GM12892 (cell line): Measurements from ENCODE around the gene KDM7A.
"Not testable (repeated sequence)": the region's sequence is repeated elsewhere in the genome, so short reads cannot be mapped to it uniquely, and the experiment has no call there.

Experiments used
- DNase-seq: peaks from one replicate; pipeline ENCODE4 v3.0.0; 2011; ENCODE audit not compliant: insufficient read length
- FAIRE-seq: peaks from 2 replicates; lab custom pipeline; 2011; peaks lifted over from hg19 to GRCh38; lab: Jason Lieb, UNC
- POLR2A ChIP-seq: IDR thresholded peaks from 2 replicates; pipeline ENCODE4 v1.6.1; 2011; ENCODE audit warnings: low read depth, low read length, control low read depth
- POLR2AphosphoS5 ChIP-seq: IDR thresholded peaks from 2 replicates; pipeline ENCODE4 v1.6.1; 2011; ENCODE audit warnings: low read depth, low read length, control low read depth
- TAF1 ChIP-seq: IDR thresholded peaks from 2 replicates; pipeline ENCODE4 v1.6.1; 2011; ENCODE audit warnings: low read depth, mild to moderate bottlenecking, control low read depth, low read length, borderline replicate concordance

The KDM7A gene

DNA sequence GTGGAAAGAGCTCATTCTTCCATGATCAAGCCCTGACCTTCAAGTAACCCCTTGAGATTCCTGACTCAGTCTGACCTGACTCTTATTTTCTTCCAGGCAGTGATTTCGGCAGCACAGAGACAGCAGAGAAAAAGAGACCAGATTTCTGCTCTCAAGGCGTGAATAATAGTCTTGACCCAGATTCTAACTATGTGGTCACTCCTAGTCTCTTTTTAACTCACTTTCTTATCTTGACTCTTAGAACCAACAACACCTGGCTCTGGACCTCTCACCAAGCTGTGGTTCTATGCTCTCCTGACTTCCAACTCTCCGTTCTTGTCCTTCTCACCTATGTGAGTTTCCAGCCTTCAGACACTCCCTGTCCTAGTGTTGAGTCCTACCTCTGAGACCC, 36.9 kb upstream of the KDM7A start:
- TF ChIP-seq TAF1: no peak
- TF ChIP-seq POLR2A: no peak
- no peak for TF ChIP-seq POLR2AphosphoS5

DNA sequence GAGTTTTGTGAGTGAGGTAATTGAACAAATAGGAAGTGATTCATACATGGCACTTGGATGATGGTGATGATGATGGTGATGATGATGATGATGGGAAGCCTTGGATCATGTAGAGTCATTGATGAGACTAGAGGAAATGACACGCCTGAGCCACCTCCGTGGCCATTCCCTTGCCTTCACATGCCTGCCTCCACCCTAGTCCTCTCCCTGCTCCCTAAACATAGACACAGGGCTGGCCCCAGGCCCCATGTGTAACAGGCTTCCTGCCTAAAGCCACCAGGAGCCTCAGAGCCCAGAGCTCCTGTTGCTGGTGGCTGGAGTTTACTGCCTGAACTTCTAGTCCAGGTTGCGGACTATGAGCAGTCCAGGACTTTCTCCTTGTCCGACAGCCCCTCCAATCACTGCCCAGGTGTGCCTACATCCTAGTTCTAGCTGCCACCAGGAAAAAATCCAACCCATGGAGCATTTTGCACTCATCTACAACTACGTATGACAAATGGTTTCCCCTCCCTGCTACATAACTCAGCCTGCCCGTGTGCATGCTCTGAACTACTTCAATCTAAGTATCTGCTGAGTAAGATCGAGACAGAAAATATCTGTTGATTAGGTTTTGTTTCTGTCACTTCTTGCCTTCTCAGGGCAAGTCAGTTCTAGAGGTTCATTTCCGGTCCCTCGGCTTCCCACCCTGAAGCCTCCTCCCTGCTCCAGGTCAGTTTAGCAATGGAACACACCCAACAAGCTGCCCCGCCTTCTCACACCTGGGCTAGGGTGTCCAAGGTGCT, 35.5 kb upstream of the KDM7A start:
- DNase-seq (no peak), FAIRE-seq (peak; percentile 84)
- TF ChIP-seq TAF1: no peak
- no peak for TF ChIP-seq POLR2AphosphoS5
- TF ChIP-seq POLR2A: no peak

More for the DNA sequence above, 36.9 kb upstream of the KDM7A start:
- DNase-seq (no peak), FAIRE-seq (peak; percentile 58)

DNA sequence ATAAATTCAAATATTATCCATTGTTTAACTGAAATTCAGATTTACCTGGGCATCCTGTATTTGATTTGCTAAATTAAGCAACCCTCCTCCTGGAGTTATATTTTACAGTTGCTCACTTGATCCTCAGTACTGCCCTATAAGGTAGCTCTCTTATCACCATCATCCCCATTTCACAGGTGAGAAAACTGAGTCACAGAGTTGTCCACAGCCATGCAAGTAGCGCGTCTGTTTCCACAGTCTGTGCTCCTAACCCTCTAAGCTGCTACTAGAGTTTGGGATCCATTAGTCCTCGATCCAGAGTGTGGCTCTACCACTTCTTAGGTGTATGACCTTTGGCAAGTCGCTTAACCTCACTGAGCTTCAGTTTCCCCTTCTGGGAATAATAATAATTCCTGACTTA, 34.9 kb upstream of the KDM7A start:
- FAIRE-seq (no peak), DNase-seq (no peak)
- no peak for TF ChIP-seq TAF1
- no peak for TF ChIP-seq POLR2AphosphoS5
- no peak for TF ChIP-seq POLR2A

DNA sequence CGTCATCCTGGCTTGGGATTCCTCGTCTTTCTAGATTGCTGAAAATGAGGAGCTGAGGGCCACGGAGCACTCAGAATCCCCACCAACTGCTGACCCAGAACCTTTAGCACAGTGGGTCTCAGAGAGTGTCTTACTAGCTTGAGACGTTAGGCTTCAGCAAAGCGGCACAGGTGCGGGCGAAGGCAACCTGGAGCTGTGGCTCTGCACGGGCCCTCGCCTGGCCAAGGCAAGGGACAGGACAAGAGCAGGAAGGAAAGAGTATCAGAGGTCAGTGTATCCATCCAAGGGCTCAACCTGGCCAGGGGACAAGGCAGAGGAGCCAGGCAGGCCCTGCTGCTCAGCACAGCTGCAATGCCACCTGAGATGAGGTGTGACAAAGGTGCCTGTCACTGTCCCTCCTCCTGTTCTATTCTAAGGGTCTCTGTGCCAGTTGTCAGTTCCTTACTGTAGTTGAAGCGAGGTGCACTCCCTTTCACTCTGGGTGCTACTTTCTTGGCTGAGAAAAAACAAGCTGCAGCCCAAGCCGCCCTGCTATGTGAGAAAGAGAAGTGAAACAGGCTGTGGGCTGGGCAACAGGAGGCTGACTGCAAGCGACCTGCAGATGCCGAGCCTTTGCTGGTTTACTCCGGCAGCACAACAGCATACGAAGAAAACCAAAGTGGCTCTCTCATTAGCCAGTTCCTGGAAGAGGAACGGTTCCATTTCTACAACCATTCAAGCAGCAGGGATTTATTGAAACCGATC, 33.3 kb upstream of the KDM7A start:
- FAIRE-seq (peak; percentile 91), DNase-seq (no peak)
- TF ChIP-seq POLR2A (no peak), TAF1 (no peak), POLR2AphosphoS5 (no peak)

DNA sequence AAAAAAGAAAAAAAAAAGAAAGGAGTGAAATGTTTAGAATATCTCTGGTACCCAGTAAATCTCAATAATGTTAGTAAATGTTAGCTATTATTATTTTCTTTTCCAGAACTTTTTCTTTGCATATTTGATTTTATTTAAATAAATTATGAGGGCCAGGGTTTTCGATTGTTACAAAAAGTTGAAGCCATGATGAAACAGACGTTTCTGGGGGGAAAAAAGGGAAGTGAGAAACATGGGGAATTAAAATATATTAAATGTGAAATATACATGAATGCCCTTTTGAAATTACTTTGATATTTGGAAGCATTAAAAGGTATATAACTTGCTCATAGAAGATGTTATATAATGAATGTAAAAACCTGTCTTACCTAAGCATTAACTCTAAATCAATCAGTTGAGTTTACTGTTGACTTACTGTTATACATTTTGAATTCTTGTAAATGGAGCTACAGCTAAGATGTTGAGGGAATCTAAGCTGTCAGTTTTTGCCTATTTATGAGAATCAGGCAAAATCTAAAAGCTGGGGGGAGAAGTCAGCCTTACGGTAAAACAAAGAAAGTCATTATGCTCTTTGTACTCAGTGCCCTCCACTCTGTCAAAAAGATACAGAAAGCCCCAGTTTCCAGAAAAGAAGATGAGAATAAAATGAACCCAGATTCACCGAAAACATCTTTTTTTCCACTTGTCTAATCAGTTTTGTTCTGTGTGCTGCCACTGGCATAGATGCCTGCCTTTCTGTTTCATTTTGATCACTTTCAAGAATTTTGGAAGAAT, 30.0 kb upstream of the KDM7A start:
- FAIRE-seq (no peak), DNase-seq (no peak)
- TF ChIP-seq POLR2A: no peak
- no peak for TF ChIP-seq TAF1
- TF ChIP-seq POLR2AphosphoS5: no peak

DNA sequence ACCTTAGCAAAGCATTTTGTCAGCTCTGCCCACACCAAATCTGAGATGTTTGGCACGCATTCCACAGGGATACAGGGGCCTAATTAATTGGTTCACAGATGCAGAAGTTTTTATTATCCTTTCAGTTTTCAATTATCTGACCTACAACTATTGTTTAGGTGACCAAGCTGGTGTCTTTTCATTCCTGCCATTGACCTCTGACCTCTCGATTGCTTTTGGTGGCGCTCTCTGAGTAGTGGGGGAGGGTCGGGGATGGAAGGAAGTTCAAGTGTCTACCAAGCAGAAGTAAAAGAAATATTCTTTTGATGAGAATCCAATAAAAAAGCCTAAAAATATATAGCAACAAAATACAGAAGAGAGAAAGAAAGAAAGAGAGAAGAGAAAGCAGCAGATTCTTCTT, 28.8 kb upstream of the KDM7A start:
- DNase-seq (no peak), FAIRE-seq (no peak)
- TF ChIP-seq POLR2A (no peak), TAF1 (no peak), POLR2AphosphoS5 (no peak)

DNA sequence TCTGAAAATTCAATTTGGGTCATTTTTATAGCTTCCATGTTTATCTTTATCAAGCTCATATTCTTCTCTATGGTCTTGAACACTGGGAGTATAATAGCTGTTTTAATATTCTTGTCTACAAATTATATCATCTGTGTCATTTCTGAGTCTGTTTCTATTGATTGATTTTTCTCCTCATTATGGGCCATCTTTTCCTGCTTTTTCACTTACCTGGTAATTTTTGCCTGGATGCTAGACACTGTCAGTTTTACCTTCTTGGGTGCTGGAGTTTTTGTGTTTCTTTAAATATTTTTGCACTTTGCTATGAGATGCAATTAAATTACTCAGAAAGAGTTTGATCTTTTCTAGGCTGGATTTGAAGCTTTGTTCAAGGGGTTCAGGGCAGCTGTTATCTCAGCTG, 26.8 kb upstream of the KDM7A start:
- no peak for DNase-seq
- no peak for FAIRE-seq
- TF ChIP-seq POLR2AphosphoS5: no peak
- no peak for TF ChIP-seq TAF1
- no peak for TF ChIP-seq POLR2A

DNA sequence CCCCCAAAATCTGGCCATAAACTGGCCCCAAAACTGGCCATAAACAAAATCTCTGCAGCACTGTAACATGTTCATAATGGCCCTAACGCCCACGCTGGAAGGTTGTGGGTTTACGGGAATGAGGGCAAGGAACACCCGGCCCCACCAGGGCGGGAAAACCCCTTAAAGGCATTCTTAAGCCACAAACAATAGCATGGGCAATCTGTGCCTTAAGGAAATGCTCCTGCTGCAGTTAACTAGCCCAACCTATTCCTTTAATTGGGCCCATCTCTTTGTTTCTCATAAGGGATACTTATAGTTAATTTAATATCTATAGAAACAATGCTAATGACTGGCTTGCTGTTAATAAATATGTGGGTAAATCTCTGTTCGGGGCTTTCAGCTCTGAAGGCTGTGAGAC, 26.2 kb upstream of the KDM7A start:
- not testable (repeated sequence) for FAIRE-seq, DNase-seq

DNA sequence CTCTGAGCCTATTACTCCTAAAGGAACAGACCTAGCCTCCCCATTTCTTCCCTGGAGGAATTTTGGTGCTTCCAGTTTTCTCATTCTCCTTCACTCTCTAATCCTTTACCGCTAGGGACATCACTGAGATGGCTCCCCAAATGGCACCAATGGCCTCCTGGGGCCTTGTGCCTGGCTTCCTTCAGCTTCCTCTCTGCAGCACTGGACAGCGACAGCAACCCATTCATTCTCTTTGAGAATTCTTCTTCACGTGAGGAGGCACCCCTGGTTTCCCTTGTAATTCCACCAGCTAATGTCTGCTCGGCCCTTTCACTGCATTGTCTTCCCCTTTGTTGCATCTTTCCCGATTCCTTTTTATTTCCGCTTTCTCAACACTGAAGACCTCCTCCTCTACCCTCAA, 24.6 kb upstream of the KDM7A start:
- FAIRE-seq: no peak
- no peak for TF ChIP-seq TAF1
- TF ChIP-seq POLR2AphosphoS5: no peak
- TF ChIP-seq POLR2A: no peak
- no peak for DNase-seq

DNA sequence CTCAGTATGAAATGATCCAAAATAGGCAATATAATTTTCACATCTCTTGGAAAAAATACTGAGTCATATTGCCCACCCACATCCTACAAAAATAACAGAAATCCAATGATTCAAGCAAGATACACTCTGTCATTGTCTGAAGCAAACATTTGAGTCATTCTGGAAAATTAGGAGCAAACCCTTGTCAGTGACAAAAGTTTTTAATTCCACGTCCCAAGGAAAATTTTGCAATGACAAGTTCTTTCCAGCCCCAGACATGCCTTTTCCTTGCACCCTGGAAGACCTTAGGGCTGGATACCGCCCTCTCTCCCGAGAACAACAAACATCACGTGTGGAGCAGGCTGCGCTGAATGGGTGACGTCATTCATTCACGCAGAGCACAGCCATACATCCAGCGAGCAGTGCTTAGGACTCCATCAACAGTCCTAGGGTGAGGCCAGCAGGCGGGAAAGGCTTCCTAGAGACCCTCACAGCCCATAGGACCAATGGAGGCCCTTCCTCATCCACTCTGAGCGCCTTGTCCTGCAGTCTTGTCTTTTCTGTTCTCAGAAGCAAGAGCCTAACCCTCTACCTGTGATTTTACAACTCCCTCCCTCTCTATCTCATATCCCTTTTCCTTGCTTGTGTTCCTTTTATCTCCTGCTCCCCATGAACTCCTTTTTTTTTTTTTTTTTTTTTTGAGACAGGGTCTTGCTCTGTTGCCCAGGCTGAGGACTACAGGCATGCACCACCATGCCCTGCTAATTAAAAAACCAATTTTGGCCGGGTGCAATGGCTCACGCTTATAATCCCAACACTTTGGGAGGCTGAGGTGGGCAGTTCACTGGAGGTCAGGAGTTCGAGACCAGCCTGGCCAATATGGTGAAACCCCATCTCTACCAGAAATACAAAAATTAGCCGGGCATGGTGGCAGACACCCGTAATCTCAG, 23.5 kb upstream of the KDM7A start:
- TF ChIP-seq POLR2A (no peak), TAF1 (no peak), POLR2AphosphoS5 (no peak)
- FAIRE-seq (no peak), DNase-seq (no peak)

DNA sequence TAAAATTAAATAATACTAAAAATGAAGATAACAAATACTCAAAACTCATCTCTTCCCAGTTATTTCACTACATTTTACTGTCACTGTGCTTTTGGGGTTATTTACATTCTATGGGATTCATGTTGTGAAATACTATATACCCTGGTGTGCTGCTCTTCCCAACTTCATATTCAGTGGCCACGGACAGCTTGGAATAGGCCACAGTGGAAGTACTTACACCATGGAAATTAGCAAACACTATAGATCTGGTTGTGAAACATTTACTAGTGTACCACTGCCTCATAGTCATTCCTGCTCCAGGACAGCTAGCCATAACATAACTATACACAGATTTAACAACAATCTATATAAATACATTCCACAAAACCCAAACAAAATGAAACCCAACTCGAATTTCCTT, 21.2 kb upstream of the KDM7A start:
- DNase-seq: no peak
- FAIRE-seq: no peak
- TF ChIP-seq POLR2AphosphoS5 (no peak), POLR2A (no peak), TAF1 (no peak)
